Measurements from ENCODE around the gene PBX3. TPM values are rescaled to one million over a fixed set of nuclear protein-coding genes. Genes with fewer than 3 reads are reported as not detected.

PBX3 gene
- polyA plus RNA-seq, 1 donor (not counting 4 experiments of a cell fraction or from before 2014, with no cell fraction given): 26.3 TPM

DNA sequence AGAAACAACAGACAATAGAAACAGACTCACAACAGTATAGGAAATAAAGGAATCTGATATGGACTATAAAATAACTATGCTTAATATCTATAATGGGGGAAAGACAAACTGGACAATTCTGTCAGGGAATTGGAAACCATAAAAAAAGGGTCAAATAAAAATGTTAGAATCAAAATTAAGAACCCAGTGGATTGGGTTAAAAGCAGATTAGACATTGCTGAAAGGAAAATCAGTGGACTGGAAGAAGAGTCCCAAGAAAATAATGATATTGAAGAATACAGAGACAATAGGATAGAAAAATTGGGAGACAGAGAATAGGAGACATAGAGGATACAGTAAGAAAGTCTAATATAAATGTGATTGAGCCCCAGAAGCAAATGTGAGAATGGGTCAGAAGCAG lies 199.2 kb downstream of the PBX3 start:
- Histone ChIP-seq H3K9me3 (ENCODE audit: control insufficient read depth, low read depth, low read length) (no peaks in the 10 kb centered on the region), H3K36me3 (ENCODE audit: control insufficient read depth in 2 of 2, extremely low read depth in 1 of 2, insufficient read depth in 2 of 2, low read length in 2 of 2) (no peaks in the 10 kb centered on the region), H3K4me3 (ENCODE audit: control insufficient read depth in 2 of 3, extremely low read depth in 1 of 3, insufficient read depth in 2 of 3, low read depth in 1 of 3, low read length in 3 of 3) (no peak overlapping the region), H2AFZ (ENCODE audit: control insufficient read depth, low read length) (no peak overlapping the region), H3K4me2 (ENCODE audit: control insufficient read depth, extremely low read depth, insufficient read depth, low read depth, low read length) (no peak overlapping the region), H4K20me1 (ENCODE audit: control insufficient read depth, extremely low read depth, insufficient read depth, low read length) (no peaks in the 10 kb centered on the region), H3K27ac (ENCODE audit: control insufficient read depth, insufficient read depth, low read length) (no peak overlapping the region), H3K27me3 (ENCODE audit: control insufficient read depth, extremely low read depth, insufficient read depth, low read length) (no peaks in the 10 kb centered on the region), H3K4me1 (ENCODE audit: control insufficient read depth, extremely low read depth, insufficient read depth, low read length) (peaks cover 15% of the 10 kb centered on the region), H3K9me1 (ENCODE audit: control insufficient read depth, extremely low read depth, insufficient read depth, low read length) (no peaks in the 10 kb centered on the region), H3K9ac (ENCODE audit: control insufficient read depth, extremely low read depth, insufficient read depth, low read length) (no peak overlapping the region), H3K79me2 (ENCODE audit: control insufficient read depth, insufficient read depth, low read length) (no peaks in the 10 kb centered on the region)
- no peak for FAIRE-seq
- no peak for DNase-seq (ENCODE audit: low read depth, low spot score)
- no peak for TF ChIP-seq EZH2 (IDR thresholded peaks at IDR 0.05; ENCODE audit: low read length)
- TF ChIP-seq, protein P1, sequence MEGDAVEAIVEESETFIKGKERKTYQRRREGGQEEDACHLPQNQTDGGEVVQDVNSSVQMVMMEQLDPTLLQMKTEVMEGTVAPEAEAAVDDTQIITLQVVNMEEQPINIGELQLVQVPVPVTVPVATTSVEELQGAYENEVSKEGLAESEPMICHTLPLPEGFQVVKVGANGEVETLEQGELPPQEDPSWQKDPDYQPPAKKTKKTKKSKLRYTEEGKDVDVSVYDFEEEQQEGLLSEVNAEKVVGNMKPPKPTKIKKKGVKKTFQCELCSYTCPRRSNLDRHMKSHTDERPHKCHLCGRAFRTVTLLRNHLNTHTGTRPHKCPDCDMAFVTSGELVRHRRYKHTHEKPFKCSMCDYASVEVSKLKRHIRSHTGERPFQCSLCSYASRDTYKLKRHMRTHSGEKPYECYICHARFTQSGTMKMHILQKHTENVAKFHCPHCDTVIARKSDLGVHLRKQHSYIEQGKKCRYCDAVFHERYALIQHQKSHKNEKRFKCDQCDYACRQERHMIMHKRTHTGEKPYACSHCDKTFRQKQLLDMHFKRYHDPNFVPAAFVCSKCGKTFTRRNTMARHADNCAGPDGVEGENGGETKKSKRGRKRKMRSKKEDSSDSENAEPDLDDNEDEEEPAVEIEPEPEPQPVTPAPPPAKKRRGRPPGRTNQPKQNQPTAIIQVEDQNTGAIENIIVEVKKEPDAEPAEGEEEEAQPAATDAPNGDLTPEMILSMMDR (optimal IDR thresholded peaks at IDR 0.05 in 1 of 3, IDR thresholded peaks at IDR 0.05 in 1 of 3, conservative IDR thresholded peaks at IDR 0.05 in 1 of 3; ENCODE audit: extremely low read depth in 1 of 3, insufficient read depth in 2 of 3, low read length in 3 of 3): no peak
- dilution Hi-C loops (cut with MboI; ENCODE audit: extremely low pct_ligation_motif_present, low sequenced_read_pairs): no loop called here

DNA sequence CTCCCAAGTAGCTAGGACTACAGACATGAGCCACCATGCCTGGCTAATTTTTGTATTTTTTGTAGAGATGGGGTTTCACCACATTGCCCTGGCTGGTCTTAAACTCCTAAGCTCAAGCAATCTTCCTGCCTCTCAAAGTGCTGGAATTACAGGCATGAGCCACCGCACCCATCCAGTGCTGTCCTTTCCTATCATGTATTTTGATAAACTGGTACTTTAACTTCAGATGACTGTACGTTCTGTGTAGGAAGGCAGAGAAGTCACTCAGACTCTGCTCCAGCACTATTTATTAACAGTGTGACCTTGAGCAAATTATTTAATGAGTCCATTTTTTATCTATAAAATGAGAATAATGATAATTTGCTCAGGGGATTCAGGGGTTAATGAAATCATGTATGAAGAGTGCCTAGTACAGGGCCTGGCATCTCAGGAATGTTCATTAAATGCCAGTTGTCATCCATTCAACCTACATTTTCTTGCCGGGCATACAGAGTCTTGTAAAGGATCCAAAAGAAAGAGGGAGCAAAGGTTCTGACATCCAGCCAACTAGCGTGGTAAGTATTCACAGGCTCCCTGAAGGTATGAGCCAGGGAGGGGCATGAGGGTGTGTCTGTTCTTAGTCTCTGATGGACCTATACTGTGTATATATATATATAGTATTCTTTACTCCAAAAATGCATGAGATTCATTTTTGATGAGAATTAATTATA lies 201.9 kb downstream of the PBX3 start:
- H3K27ac ChIP-seq (ENCODE audit: control insufficient read depth, insufficient read depth, low read length): peak overlapping the region; percentile 25
- H3K4me2 ChIP-seq (ENCODE audit: control insufficient read depth, extremely low read depth, insufficient read depth, low read depth, low read length): peak overlapping the region; percentile 51
- no peaks in the 10 kb centered on the region for H3K9me1 ChIP-seq (ENCODE audit: control insufficient read depth, extremely low read depth, insufficient read depth, low read length)
- H4K20me1 ChIP-seq (ENCODE audit: control insufficient read depth, extremely low read depth, insufficient read depth, low read length): no peaks in the 10 kb centered on the region
- peaks cover 15% of the 10 kb centered on the region for H3K4me1 ChIP-seq (ENCODE audit: control insufficient read depth, extremely low read depth, insufficient read depth, low read length)
- no peaks in the 10 kb centered on the region for H3K9me3 ChIP-seq (ENCODE audit: control insufficient read depth, low read depth, low read length)
- no peaks in the 10 kb centered on the region for H3K36me3 ChIP-seq (ENCODE audit: control insufficient read depth in 2 of 2, extremely low read depth in 1 of 2, insufficient read depth in 2 of 2, low read length in 2 of 2)
- no peak overlapping the region for H3K4me3 ChIP-seq (ENCODE audit: control insufficient read depth in 2 of 3, extremely low read depth in 1 of 3, insufficient read depth in 2 of 3, low read depth in 1 of 3, low read length in 3 of 3)
- FAIRE-seq (no peak), DNase-seq (ENCODE audit: low read depth, low spot score) (no peak)
- dilution Hi-C loops (cut with MboI; ENCODE audit: extremely low pct_ligation_motif_present, low sequenced_read_pairs): no loop called here
- no peak overlapping the region for H3K9ac ChIP-seq (ENCODE audit: control insufficient read depth, extremely low read depth, insufficient read depth, low read length)
- H3K27me3 ChIP-seq (ENCODE audit: control insufficient read depth, extremely low read depth, insufficient read depth, low read length): no peaks in the 10 kb centered on the region
- TF ChIP-seq, protein P1 (optimal IDR thresholded peaks at IDR 0.05 in 1 of 3, IDR thresholded peaks at IDR 0.05 in 1 of 3, conservative IDR thresholded peaks at IDR 0.05 in 1 of 3; ENCODE audit: extremely low read depth in 1 of 3, insufficient read depth in 2 of 3, low read length in 3 of 3): no peak
- TF ChIP-seq EZH2 (IDR thresholded peaks at IDR 0.05; ENCODE audit: low read length): no peak
- H2AFZ ChIP-seq (ENCODE audit: control insufficient read depth, low read length): no peak overlapping the region
- H3K79me2 ChIP-seq (ENCODE audit: control insufficient read depth, insufficient read depth, low read length): no peaks in the 10 kb centered on the region
